HEK293 (cell line): Measurements from ENCODE around the gene IRAK2.

Experiments used
- CTCF ChIA-PET: fragments of 350-600 bp; formaldehyde crosslinking; extraction: SDS; loops from one replicate; lab custom pipeline; 2021; ENCODE audit warnings: antibody characterized with exemption; lab: Yijun Ruan, JAX
- POLR2A ChIA-PET: fragments of 300-600 bp; formaldehyde crosslinking; extraction: SDS; loops from one replicate; lab custom pipeline; 2020; ENCODE audit warnings: antibody characterized with exemption, inconsistent platforms; lab: Yijun Ruan, JAX
- H3K27ac ChIP-seq: fragments of 200-500 bp; sonication (Bioruptor generic); 2 replicates; pipeline ENCODE4 v1.5.1; 2014; ENCODE audit warnings: low read depth, low read length, control low read depth, inconsistent platforms; ENCODE audit errors: extremely low read depth
- H3K36me3 ChIP-seq, 2 experiments: fragments of 200-500 bp in 1 of 2; sonication (Bioruptor generic) in 1 of 2; 1 replicate in 1 of 2; 2 replicates in 1 of 2; pipeline ENCODE4 v1.5.1; 2014 to 2017; ENCODE audit warnings: inconsistent platforms in 2 of 2, low read length in 2 of 2; ENCODE audit not compliant: control insufficient read depth in 2 of 2, insufficient read depth in 1 of 2
- H3K4me1 ChIP-seq: fragments of 200-500 bp; sonication (Bioruptor generic); 2 replicates; pipeline ENCODE4 v1.5.1; 2014; ENCODE audit warnings: mild to moderate bottlenecking, low read length, inconsistent platforms; ENCODE audit not compliant: control insufficient read depth, insufficient read depth
- H3K4me3 ChIP-seq: 2 replicates; pipeline ENCODE4 v1.5.1; 2011; ENCODE audit warnings: low read depth, mild to moderate bottlenecking, control low read depth, low read length, moderate library complexity
- H3K9me3 ChIP-seq: fragments of 200-500 bp; sonication (Bioruptor generic); 2 replicates; pipeline ENCODE4 v1.5.1; 2014; ENCODE audit warnings: low read depth, low read length, inconsistent platforms; ENCODE audit not compliant: control insufficient read depth, insufficient read depth
- EGR2 ChIP-seq: fragments of 450-650 bp; formaldehyde crosslinking; IDR thresholded peaks from 2 replicates; pipeline ENCODE4 v1.5.1; 2016; ENCODE audit warnings: low read depth, missing biosample characterization, missing genetic modification characterization
- GLI2 ChIP-seq: fragments of 450-650 bp; formaldehyde crosslinking; IDR thresholded peaks from 2 replicates; pipeline ENCODE4; 2017; ENCODE audit warnings: missing biosample characterization, missing genetic modification characterization, low read depth, borderline replicate concordance
- ZBTB7A ChIP-seq: fragments of 450-650 bp; formaldehyde crosslinking; IDR thresholded peaks from 2 replicates; pipeline ENCODE4 v1.5.1; 2016; ENCODE audit warnings: low read depth, missing biosample characterization, missing genetic modification characterization
- ZEB2 ChIP-seq: fragments of 450-650 bp; formaldehyde crosslinking; IDR thresholded peaks from 2 replicates; pipeline ENCODE4 v1.5.1; 2016; ENCODE audit warnings: missing biosample characterization, missing genetic modification characterization
- ZFHX2 ChIP-seq: fragments of 450-650 bp; formaldehyde crosslinking; conservative IDR thresholded peaks from 2 replicates; pipeline ENCODE4 v1.5.1; 2016; ENCODE audit warnings: missing biosample characterization, missing genetic modification characterization
- ZNF10 ChIP-seq: fragments of 450-650 bp; formaldehyde crosslinking; IDR thresholded peaks from 2 replicates; pipeline ENCODE4 v1.5.1; 2017; ENCODE audit warnings: missing biosample characterization, missing genetic modification characterization
- ZNF121 ChIP-seq: fragments of 450-650 bp; formaldehyde crosslinking; IDR thresholded peaks from 2 replicates; pipeline ENCODE4 v1.5.1; 2016; ENCODE audit warnings: missing biosample characterization, missing genetic modification characterization
- ZNF202 ChIP-seq: fragments of 450-650 bp; formaldehyde crosslinking; IDR thresholded peaks from 2 replicates; pipeline ENCODE4 v1.5.1; 2016; ENCODE audit warnings: missing biosample characterization, missing genetic modification characterization, borderline replicate concordance
- ZNF248 ChIP-seq: fragments of 450-650 bp; formaldehyde crosslinking; IDR thresholded peaks from 2 replicates; pipeline ENCODE4 v1.5.1; 2017; ENCODE audit warnings: missing biosample characterization, missing genetic modification characterization
- ZNF354C ChIP-seq: fragments of 450-650 bp; formaldehyde crosslinking; IDR thresholded peaks from 2 replicates; pipeline ENCODE4 v1.5.1; 2016; ENCODE audit warnings: missing biosample characterization, missing genetic modification characterization, low read depth, borderline replicate concordance
- ZNF366 ChIP-seq: fragments of 450-650 bp; formaldehyde crosslinking; conservative IDR thresholded peaks from 2 replicates; pipeline ENCODE4 v1.5.1; 2016; ENCODE audit warnings: missing biosample characterization, missing genetic modification characterization
- ZNF510 ChIP-seq: fragments of 450-650 bp; formaldehyde crosslinking; IDR thresholded peaks from 2 replicates; pipeline ENCODE4 v1.5.1; 2018; ENCODE audit warnings: mild to moderate bottlenecking, missing genetic modification characterization, missing biosample characterization; ENCODE audit not compliant: insufficient replicate concordance
- ZNF558 ChIP-seq: fragments of 450-650 bp; formaldehyde crosslinking; IDR thresholded peaks from 2 replicates; pipeline ENCODE4 v1.5.1; 2016; ENCODE audit warnings: missing biosample characterization, missing genetic modification characterization
- ZNF791 ChIP-seq: fragments of 450-650 bp; formaldehyde crosslinking; IDR thresholded peaks from 2 replicates; pipeline ENCODE4 v1.5.1; 2016; ENCODE audit warnings: missing biosample characterization, missing genetic modification characterization
- ZNF792 ChIP-seq: fragments of 450-650 bp; formaldehyde crosslinking; IDR thresholded peaks from 2 replicates; pipeline ENCODE4 v1.5.1; 2016; ENCODE audit warnings: missing biosample characterization, missing genetic modification characterization
- ZXDB ChIP-seq: fragments of 450-650 bp; formaldehyde crosslinking; IDR thresholded peaks from 2 replicates; pipeline ENCODE4 v1.5.1; 2016; ENCODE audit warnings: missing biosample characterization, missing genetic modification characterization
- TF ChIP-seq, protein P1 (sequence below): fragments of 450-650 bp; formaldehyde crosslinking; conservative IDR thresholded peaks from 2 replicates; pipeline ENCODE4 v1.5.1; 2016; ENCODE audit warnings: low read depth, missing biosample characterization, missing genetic modification characterization
- TF ChIP-seq, protein P2 (sequence below): fragments of 450-650 bp; formaldehyde crosslinking; IDR thresholded peaks from 2 replicates; pipeline ENCODE4 v1.5.1; 2017; ENCODE audit warnings: missing biosample characterization, mild to moderate bottlenecking, missing genetic modification characterization, moderate library complexity
- TF ChIP-seq, protein P3 (sequence below): fragments of 450-650 bp; formaldehyde crosslinking; IDR thresholded peaks from 2 replicates; pipeline ENCODE4 v1.5.1; 2016; ENCODE audit warnings: missing biosample characterization, missing genetic modification characterization
- TF ChIP-seq, protein P4 (sequence below): fragments of 450-650 bp; formaldehyde crosslinking; IDR thresholded peaks from 2 replicates; pipeline ENCODE4 v1.5.1; 2016; ENCODE audit warnings: missing biosample characterization, missing genetic modification characterization

Gene IRAK2

DNA sequence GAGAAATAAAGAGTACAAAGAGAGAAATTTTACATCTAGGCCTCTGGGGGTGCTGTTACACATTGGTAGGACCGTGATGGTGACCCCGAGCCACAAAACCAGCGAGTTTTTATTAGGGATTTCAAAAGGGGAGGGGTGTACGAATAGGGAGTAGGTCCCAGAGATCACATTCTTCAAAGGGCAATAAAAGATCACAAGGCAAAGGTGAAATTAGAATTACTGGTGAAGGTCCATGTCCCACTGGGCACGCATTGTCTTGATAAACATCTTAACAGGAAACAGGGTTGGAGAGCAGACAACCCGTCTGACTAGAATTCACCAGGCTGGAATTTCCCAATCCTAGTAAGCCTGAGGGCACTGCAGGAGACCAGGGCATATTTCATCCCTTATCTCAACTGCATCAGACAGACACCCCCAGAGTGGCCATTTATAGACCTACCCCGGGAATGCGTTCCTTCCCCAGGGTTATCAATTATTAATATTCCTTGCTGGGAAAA lies 4.3 kb downstream of the IRAK2 start (continued):
- TF ChIP-seq, protein P1, sequence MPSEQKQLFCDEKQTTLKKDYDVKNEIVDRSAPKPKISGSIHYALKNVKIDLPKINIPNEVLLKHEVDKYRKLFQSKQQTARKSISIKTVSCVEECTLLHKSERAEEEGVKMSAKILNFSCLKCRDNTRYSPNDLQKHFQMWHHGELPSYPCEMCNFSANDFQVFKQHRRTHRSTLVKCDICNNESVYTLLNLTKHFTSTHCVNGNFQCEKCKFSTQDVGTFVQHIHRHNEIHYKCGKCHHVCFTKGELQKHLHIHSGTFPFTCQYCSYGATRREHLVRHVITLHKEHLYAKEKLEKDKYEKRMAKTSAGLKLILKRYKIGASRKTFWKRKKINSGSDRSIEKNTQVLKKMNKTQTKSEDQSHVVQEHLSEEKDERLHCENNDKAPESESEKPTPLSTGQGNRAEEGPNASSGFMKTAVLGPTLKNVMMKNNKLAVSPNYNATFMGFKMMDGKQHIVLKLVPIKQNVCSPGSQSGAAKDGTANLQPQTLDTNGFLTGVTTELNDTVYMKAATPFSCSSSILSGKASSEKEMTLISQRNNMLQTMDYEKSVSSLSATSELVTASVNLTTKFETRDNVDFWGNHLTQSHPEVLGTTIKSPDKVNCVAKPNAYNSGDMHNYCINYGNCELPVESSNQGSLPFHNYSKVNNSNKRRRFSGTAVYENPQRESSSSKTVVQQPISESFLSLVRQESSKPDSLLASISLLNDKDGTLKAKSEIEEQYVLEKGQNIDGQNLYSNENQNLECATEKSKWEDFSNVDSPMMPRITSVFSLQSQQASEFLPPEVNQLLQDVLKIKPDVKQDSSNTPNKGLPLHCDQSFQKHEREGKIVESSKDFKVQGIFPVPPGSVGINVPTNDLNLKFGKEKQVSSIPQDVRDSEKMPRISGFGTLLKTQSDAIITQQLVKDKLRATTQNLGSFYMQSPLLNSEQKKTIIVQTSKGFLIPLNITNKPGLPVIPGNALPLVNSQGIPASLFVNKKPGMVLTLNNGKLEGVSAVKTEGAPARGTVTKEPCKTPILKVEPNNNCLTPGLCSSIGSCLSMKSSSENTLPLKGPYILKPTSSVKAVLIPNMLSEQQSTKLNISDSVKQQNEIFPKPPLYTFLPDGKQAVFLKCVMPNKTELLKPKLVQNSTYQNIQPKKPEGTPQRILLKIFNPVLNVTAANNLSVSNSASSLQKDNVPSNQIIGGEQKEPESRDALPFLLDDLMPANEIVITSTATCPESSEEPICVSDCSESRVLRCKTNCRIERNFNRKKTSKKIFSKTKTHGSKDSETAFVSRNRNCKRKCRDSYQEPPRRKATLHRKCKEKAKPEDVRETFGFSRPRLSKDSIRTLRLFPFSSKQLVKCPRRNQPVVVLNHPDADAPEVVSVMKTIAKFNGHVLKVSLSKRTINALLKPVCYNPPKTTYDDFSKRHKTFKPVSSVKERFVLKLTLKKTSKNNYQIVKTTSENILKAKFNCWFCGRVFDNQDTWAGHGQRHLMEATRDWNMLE: 0 out of 2 replicates have a peak, but pooled peaks have one; percentile 23
- TF ChIP-seq ZNF366 (no peak), ZNF510 (tag by site-specific recombination) (no peak)

DNA sequence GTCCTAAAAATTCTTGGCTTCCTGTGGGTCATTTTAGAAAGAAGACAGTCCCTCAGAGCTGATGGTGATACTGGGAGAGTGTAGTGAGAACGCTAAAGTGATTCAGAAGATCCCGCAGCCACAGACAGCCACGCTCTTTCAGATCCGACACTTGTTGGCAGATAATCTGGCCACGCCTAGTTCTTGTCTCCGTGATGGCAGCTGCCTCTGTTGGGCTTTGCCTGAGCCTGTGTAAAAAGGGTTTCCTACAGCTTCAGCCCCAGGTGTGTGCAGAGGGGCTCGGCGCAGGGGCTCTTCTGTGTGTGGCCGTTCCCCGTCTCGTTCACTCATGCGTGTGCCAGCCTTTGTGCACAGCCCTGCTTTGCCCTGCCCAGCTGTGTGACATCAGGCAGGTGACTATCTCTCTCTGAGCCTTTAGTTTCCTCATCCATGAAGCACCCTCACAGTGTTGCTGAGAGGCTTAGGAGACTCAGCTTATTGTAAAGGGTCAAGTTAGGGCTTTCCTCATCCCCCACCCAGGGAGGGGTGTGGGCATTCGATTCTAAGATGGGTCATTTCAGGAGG lies 6.3 kb downstream of the IRAK2 start:
- CTCF ChIA-PET: no interaction called here
- H3K27ac ChIP-seq: no peak overlapping the region
- POLR2A ChIA-PET: no interaction called here
- H3K4me3 ChIP-seq: no peak overlapping the region
- no peaks in the 10 kb centered on the region for H3K36me3 ChIP-seq
- no peaks in the 10 kb centered on the region for H3K4me1 ChIP-seq
- H3K9me3 ChIP-seq: no peaks in the 10 kb centered on the region
- TF ChIP-seq ZNF791 (tag by site-specific recombination): no peak
- TF ChIP-seq, protein P2, sequence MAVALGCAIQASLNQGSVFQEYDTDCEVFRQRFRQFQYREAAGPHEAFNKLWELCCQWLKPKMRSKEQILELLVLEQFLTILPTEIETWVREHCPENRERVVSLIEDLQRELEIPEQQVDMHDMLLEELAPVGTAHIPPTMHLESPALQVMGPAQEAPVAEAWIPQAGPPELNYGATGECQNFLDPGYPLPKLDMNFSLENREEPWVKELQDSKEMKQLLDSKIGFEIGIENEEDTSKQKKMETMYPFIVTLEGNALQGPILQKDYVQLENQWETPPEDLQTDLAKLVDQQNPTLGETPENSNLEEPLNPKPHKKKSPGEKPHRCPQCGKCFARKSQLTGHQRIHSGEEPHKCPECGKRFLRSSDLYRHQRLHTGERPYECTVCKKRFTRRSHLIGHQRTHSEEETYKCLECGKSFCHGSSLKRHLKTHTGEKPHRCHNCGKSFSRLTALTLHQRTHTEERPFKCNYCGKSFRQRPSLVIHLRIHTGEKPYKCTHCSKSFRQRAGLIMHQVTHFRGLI (tag by site-specific recombination): peak; percentile 47; the same call in 1 of the 2 replicates

DNA sequence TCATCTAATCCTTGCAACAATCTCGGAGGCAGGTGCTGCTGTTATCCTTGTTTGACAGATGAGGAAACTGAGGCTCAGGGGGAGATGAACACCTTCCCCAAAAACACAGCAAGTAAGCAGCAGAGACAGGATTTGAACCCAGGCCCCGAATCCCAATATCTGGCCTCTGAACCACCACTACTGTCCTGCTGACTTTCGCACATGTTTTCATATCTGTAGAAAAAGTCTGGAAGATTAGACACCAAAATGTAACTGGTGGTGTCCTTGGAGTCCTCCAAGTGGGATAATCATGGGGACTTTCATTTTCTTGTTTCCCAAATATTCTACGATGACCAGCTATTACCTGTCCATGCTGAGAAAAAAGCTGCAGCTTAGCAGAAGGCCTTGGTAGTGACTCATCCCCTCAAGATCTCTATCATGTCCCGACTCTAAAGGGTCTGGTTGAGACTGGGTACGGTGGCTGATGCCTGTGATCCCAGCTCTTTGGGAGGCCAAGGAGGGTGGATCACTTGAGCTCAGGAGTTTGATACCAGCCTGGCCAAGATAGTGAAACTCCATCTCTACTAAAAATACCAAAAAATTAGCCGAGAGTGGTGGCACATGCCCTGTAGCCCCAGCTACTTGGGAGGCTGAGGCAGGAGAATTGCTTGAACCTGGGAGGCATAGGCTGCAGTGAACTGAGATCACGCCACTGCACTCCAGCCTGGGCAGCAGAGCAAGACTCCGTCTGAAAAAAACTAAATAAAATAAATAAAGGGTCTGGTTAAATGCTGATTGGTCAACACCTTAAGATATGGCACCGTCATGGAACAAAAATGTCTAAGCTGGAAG lies 8.6 kb downstream of the IRAK2 start:
- Histone ChIP-seq H3K4me1 (no peaks in the 10 kb centered on the region), H3K9me3 (no peaks in the 10 kb centered on the region), H3K36me3 (no peaks in the 10 kb centered on the region), H3K4me3 (no peak overlapping the region), H3K27ac (no peak overlapping the region)
- TF ChIP-seq ZNF121 (tag by site-specific recombination): peak; percentile 38; the same call in 1 of the 2 replicates
- TF ChIP-seq GLI2: no peak
- CTCF ChIA-PET: no interaction called here
- POLR2A ChIA-PET: no interaction called here

DNA sequence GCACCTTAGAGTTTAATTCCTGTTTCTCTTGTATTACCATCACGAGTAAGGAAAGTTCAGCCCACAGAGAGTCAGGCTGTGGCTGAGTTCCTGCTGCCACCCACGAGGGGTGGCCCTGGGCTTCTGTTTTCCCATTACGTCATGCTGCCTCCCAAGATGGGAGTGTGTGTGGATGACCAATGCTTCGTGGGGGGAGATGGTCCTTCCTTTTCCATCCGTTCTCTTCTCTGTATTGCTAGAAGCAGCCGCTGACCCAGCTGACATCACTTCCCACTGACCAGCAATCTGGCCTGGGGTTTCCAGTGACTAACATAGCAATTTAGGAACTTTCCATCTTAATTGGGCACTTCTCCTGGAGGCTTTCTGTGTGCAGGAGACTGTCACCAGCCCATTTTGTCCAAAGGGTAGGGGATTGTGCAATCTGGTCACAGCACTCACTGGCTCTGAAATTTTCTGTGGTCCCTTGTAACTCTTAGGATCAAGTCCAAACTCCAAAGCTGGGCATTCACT lies 9.3 kb downstream of the IRAK2 start:
- CTCF ChIA-PET: no interaction called here
- no peak overlapping the region for H3K27ac ChIP-seq
- no peak overlapping the region for H3K4me3 ChIP-seq
- no peaks in the 10 kb centered on the region for H3K36me3 ChIP-seq
- no peaks in the 10 kb centered on the region for H3K4me1 ChIP-seq
- H3K9me3 ChIP-seq: no peaks in the 10 kb centered on the region
- POLR2A ChIA-PET: no interaction called here
- TF ChIP-seq ZNF354C (no peak), ZBTB7A (tag by site-specific recombination) (no peak), ZNF248 (tag by site-specific recombination) (no peak), ZNF792 (tag by site-specific recombination) (no peak), ZFHX2 (tag by site-specific recombination) (peak; percentile 68), ZEB2 (no peak), ZXDB (tag by site-specific recombination) (no peak), ZNF202 (no peak), ZNF558 (no peak), EGR2 (tag by site-specific recombination) (peak; percentile 41), ZNF10 (no peak)
- TF ChIP-seq, protein P3, sequence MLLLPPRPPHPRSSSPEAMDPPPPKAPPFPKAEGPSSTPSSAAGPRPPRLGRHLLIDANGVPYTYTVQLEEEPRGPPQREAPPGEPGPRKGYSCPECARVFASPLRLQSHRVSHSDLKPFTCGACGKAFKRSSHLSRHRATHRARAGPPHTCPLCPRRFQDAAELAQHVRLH: no peak
- TF ChIP-seq, protein P4, sequence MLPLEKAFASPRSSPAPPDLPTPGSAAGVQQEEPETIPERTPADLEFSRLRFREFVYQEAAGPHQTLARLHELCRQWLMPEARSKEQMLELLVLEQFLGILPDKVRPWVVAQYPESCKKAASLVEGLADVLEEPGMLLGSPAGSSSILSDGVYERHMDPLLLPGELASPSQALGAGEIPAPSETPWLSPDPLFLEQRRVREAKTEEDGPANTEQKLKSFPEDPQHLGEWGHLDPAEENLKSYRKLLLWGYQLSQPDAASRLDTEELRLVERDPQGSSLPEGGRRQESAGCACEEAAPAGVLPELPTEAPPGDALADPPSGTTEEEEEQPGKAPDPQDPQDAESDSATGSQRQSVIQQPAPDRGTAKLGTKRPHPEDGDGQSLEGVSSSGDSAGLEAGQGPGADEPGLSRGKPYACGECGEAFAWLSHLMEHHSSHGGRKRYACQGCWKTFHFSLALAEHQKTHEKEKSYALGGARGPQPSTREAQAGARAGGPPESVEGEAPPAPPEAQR (tag by site-specific recombination): no peak
